22Rv1 (cell line): Measurements from ENCODE around the gene LRRC27.

Experiments
- ZFX ChIP-seq: fragments of 450-650 bp; IDR thresholded peaks from 2 replicates; pipeline ENCODE4 v1.6.1; 2017; ENCODE audit warnings: antibody characterized with exemption, borderline replicate concordance
- TF ChIP-seq, protein P1 (sequence below): fragments of 450-650 bp; IDR thresholded peaks from 2 replicates; pipeline ENCODE4 v1.5.1; 2017; ENCODE audit warnings: mild to moderate bottlenecking

DNA sequence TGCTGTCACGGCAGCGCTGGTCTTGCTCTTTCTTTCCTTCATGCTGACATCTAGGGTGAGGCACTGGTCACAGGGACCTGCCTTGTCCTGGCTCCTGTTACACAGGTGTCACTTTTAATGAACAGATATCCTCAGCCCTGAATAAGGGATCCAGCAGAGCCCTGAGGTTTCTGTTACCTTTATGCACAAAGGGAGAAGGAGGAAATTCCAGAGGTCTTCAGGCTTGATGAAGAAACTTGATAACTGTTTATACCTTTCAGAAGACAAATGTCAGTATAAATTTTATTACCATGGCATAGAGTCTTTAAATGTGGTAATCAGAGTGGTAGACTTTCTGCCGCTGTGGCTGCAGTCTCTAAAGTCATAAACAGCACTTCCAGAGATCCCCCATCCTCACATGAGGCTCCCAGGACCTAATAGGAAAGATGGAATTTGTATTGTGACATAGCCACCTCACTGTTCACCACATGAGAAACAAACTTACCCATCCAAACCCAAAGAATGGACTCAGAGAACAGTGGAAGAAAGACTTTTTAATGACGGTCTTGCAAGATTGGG is 2.7 kb downstream of the LRRC27 start:
- TF ChIP-seq, protein P1, sequence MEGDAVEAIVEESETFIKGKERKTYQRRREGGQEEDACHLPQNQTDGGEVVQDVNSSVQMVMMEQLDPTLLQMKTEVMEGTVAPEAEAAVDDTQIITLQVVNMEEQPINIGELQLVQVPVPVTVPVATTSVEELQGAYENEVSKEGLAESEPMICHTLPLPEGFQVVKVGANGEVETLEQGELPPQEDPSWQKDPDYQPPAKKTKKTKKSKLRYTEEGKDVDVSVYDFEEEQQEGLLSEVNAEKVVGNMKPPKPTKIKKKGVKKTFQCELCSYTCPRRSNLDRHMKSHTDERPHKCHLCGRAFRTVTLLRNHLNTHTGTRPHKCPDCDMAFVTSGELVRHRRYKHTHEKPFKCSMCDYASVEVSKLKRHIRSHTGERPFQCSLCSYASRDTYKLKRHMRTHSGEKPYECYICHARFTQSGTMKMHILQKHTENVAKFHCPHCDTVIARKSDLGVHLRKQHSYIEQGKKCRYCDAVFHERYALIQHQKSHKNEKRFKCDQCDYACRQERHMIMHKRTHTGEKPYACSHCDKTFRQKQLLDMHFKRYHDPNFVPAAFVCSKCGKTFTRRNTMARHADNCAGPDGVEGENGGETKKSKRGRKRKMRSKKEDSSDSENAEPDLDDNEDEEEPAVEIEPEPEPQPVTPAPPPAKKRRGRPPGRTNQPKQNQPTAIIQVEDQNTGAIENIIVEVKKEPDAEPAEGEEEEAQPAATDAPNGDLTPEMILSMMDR: no peak
- no peak for TF ChIP-seq ZFX
